ENCODE measurements around the gene PANX1.

Gene PANX1

GRCh38 chr11:94128746-94129511 lies at the start of gene PANX1:
PANX1 (plus strand) TSS chr11:94128841; CDS start chr11:94129313, 472 bp downstream.
- TF ChIP-seq CTCF (conservative IDR thresholded peaks at IDR 0.05; ENCODE audit: low read depth, low read length): no peak

GRCh38 chr11:94084164-94084563 lies 44.5 kb upstream of the PANX1 start:
- no peak for TF ChIP-seq CTCF (conservative IDR thresholded peaks at IDR 0.05; ENCODE audit: low read depth, low read length)
- DNase-seq (ENCODE audit: low read depth): no peak
- H3K4me3 ChIP-seq (ENCODE audit: low read length): no peak overlapping the region

More at GRCh38 chr11:94128746-94129511, at the start of gene PANX1:
- DNase-seq (ENCODE audit: low read depth): peak; percentile 35
- H3K4me3 ChIP-seq (ENCODE audit: low read length): peak within 1 kb of the TSS; percentile 70

- TF ChIP-seq CTCF (conservative IDR thresholded peaks at IDR 0.05; ENCODE audit: low read depth, low read length): no peak
- DNase-seq (ENCODE audit: low read depth): no peak
- no peak overlapping the region for H3K4me3 ChIP-seq (ENCODE audit: low read length)
These were observed 39.7 kb upstream of the PANX1 start for GRCh38 chr11:94088906-94089305.

GRCh38 chr11:94089341-94089740 lies 39.3 kb upstream of the PANX1 start:
- TF ChIP-seq CTCF (conservative IDR thresholded peaks at IDR 0.05; ENCODE audit: low read depth, low read length): no peak
- no peak overlapping the region for H3K4me3 ChIP-seq (ENCODE audit: low read length)
- DNase-seq (ENCODE audit: low read depth): no peak

GRCh38 chr11:94090401-94090800 lies 38.2 kb upstream of the PANX1 start:
- TF ChIP-seq CTCF (conservative IDR thresholded peaks at IDR 0.05; ENCODE audit: low read depth, low read length): no peak
- no peak overlapping the region for H3K4me3 ChIP-seq (ENCODE audit: low read length)
- DNase-seq (ENCODE audit: low read depth): no peak

GRCh38 chr11:94091091-94091490 lies 37.5 kb upstream of the PANX1 start:
- TF ChIP-seq CTCF (conservative IDR thresholded peaks at IDR 0.05; ENCODE audit: low read depth, low read length): no peak
- no peak overlapping the region for H3K4me3 ChIP-seq (ENCODE audit: low read length)

GRCh38 chr11:94100253-94100652 lies 28.4 kb upstream of the PANX1 start:
- DNase-seq (ENCODE audit: low read depth): no peak
- no peak for TF ChIP-seq CTCF (conservative IDR thresholded peaks at IDR 0.05; ENCODE audit: low read depth, low read length)
- H3K4me3 ChIP-seq (ENCODE audit: low read length): no peak overlapping the region

More at GRCh38 chr11:94091091-94091490, 37.5 kb upstream of the PANX1 start:
- no peak for DNase-seq (ENCODE audit: low read depth)

Data from retinal pigment epithelial cell (primary cell).